Duodenal mucosa (tissue), 2 donors: ENCODE data around the gene AVPR2.

Experiments used
- H3K27ac ChIP-seq: one replicate; pipeline ENCODE4 v1.7.0; 2013; ENCODE audit warnings: low read depth, low read length
- H3K27me3 ChIP-seq, 2 donors: one replicate each; pipeline ENCODE4 v1.7.0; 2013; ENCODE audit warnings: low read length in 2 of 2, control low read depth in 1 of 2; ENCODE audit not compliant: insufficient read depth in 2 of 2, control insufficient read depth in 1 of 2
- H3K36me3 ChIP-seq, 2 donors: one replicate each; pipeline ENCODE4 v1.7.0; 2013; ENCODE audit warnings: low read length in 2 of 2, control low read depth in 1 of 2; ENCODE audit not compliant: insufficient read depth in 2 of 2, control insufficient read depth in 1 of 2
- H3K4me1 ChIP-seq, 2 donors: one replicate each; pipeline ENCODE4 v1.7.0; 2013; ENCODE audit warnings: low read length in 2 of 2, control low read depth in 1 of 2; ENCODE audit not compliant: insufficient read depth in 2 of 2, control insufficient read depth in 1 of 2
- H3K4me3 ChIP-seq, 2 donors: one replicate each; pipeline ENCODE4 v1.7.0; 2013; ENCODE audit warnings: low read length in 2 of 2, low read depth in 1 of 2
- H3K9ac ChIP-seq, 2 donors: one replicate each; pipeline ENCODE4 v1.7.0; 2013; ENCODE audit warnings: low read length in 2 of 2, low read depth in 1 of 2
- H3K9me3 ChIP-seq, 2 donors: one replicate each; pipeline ENCODE4 v1.7.0; 2013; ENCODE audit warnings: low read length in 2 of 2, control low read depth in 1 of 2; ENCODE audit not compliant: control insufficient read depth in 1 of 2

AVPR2 gene

DNA sequence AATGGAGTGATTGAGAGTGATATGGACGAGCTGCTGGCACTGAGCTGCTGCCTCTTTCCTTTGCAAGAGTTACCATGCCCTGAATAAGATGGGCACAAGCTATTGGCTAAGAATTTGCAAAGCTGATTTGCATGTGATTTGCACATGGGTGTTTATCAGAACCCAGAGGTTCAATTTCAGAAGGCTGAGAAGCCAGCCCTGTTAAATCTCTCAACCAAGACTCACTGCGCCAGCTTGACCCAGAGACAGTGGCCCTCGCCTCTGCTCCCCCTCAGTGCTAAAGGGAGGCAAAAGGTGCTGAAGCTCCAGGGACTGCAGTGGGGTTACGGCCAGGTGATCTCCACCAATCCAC is 20.9 kb downstream of the AVPR2 start:
- H3K9ac ChIP-seq, result peak overlapping the region; percentile 25 to 32
- peak overlapping the region; percentile 60 to 62 for H3K4me3 ChIP-seq
- H3K4me1 ChIP-seq, result peaks cover 29 to 30% of the 10 kb centered on the region in 2 donors
- H3K27me3 ChIP-seq, result no peaks in the 10 kb centered on the region
- H3K36me3 ChIP-seq, result peaks cover 0 to 2% of the 10 kb centered on the region in 2 donors
- H3K27ac ChIP-seq, result peak overlapping the region; percentile 39
- H3K9me3 ChIP-seq, result no peaks in the 10 kb centered on the region

DNA sequence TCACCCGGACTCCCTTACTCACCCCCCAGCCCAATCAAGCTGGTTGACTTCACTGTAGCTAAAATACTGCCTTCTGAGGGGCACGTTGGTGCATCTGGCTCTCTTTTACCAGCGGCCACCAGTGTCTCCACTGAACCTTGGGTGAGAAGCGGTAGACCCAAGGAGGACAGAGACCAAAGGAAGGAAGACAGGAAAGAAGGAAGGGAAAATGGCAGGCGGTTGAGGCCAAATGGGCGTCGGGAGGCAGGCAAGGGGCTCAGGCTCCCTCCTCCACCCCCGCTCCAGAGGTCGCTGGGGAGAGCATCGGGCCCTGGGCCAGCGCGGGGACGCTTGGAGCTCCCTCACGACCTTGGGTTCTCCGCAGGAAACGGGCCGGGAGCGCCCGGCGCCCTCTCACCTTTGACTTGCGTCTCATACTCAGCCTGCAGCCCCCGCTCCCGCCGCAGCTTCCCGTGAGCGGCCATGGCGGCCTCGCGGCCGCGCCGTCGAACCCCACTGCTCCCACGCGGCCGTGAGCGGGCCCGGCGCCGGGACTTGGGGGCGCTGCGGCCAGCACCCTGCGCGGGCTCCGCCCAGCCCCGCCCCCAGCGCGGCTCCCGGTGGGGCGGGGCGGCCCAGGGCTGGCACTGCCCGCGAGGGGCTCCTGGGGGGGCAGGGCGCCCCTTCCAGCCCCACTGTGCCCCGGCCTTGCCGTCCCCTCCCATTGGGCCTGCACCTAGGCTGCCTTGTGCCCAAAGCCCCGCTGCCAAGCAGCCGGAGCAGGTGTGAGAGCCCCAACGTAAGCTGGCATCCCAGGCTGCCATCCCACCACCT is 21.5 kb downstream of the AVPR2 start, which contains the start of gene ARHGAP4:
Gene ARHGAP4, minus strand, starts transcription at position 526 of the 813 bp plus-strand sequence. Its CDS starts 62 bp downstream, at position 464.
- Histone ChIP-seq H3K36me3 (peaks cover 0 to 6% of the 10 kb centered on the region in 2 donors), H3K27me3 (no peaks in the 10 kb centered on the region), H3K27ac (peak within 1 kb of the TSS; percentile 94), H3K9me3 (no peaks in the 10 kb centered on the region), H3K4me1 (peaks cover 29 to 30% of the 10 kb centered on the region in 2 donors), H3K4me3 (peak within 1 kb of the TSS; percentile 74 to 77), H3K9ac (peak within 1 kb of the TSS; percentile 92 to 94)

DNA sequence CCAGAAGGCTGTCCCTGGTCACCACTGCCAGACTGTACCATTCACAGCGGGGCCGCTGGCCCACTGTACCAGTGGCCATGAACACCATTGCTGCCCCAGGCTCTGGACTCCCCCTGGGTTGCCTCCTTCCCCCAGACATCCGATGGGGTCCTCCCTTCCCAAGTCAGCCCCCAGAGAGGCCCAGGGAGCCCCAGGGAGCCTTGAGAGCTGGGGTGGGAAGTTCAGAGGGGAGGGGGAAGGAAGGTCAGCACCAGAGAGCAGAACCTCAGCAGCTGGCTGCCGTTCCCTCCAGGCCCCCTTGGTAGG is 22.0 kb downstream of the AVPR2 start:
- H3K4me1 ChIP-seq, result peaks cover 29 to 30% of the 10 kb centered on the region in 2 donors
- peak overlapping the region; percentile 74 to 77 for H3K4me3 ChIP-seq
- peak overlapping the region; percentile 92 to 94 for H3K9ac ChIP-seq
- no peaks in the 10 kb centered on the region for H3K27me3 ChIP-seq
- H3K27ac ChIP-seq, result peak overlapping the region; percentile 94
- peaks cover 0 to 12% of the 10 kb centered on the region in 2 donors for H3K36me3 ChIP-seq
- H3K9me3 ChIP-seq, result no peaks in the 10 kb centered on the region

DNA sequence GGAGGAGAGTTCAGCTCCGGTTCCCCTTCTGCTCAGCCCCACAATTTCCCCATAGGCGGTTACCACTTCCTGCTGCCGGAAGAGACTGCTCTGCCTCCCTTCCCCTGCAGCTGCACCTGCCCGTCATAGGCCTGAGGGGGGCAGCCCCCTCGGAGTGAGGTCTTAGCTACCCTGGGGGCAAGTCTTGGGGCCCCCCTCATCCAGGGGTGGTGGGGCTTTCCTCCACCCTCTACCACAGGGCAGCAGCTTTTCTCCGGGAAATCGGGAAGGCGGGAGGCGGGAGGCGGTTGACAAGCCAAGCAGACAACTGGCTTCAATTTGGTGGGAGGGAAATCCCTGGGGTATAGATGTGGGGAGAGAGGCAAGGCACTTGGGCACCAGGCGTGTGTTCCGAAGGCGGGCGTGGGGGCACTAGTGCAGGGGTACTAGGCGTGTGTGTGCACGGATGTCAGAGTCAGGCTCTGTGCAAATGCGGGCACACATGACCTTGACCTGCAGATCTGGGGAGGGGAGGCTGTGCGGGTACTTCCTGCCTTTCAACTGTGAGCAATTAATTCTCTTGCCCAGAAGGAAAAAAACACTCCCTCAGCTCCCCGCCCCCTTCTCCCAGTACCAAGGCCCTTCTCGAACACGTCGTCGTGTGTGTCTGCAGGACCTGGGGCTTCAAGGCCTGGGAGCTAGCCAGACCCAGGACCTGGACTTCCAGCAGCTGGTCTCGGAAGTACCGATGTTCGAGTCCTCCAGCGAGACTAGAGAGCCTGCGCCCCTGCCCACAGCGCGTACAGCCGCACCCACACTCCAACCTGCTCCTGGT is 22.6 kb downstream of the AVPR2 start:
- H3K27me3 ChIP-seq, result no peaks in the 10 kb centered on the region
- peak overlapping the region; percentile 92 to 94 for H3K9ac ChIP-seq
- peak overlapping the region; percentile 94 for H3K27ac ChIP-seq
- peak overlapping the region; percentile 74 to 77 for H3K4me3 ChIP-seq
- no peaks in the 10 kb centered on the region for H3K9me3 ChIP-seq
- peaks cover 0 to 17% of the 10 kb centered on the region in 2 donors for H3K36me3 ChIP-seq
- H3K4me1 ChIP-seq, result peaks cover 27 to 29% of the 10 kb centered on the region in 2 donors

DNA sequence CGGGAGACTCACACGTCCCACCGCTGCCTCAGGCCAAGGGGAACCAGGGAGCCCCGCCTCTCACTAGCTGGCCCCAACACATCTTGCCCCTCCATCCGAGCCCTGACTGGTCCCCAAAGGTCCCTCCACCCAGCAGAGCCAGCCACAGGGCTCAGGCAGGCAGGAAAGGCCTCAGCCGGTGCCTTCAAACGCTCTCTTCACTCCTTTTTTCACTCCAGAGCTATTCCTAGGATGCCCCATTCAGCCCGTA is 23.1 kb downstream of the AVPR2 start:
- H3K36me3 ChIP-seq, result peaks cover 0 to 21% of the 10 kb centered on the region in 2 donors
- no peaks in the 10 kb centered on the region for H3K9me3 ChIP-seq
- H3K4me1 ChIP-seq, result peaks cover 24 to 29% of the 10 kb centered on the region in 2 donors
- H3K9ac ChIP-seq, result peak overlapping the region; percentile 92 to 94
- peak overlapping the region; percentile 94 for H3K27ac ChIP-seq
- no peaks in the 10 kb centered on the region for H3K27me3 ChIP-seq
- peak overlapping the region; percentile 74 to 77 for H3K4me3 ChIP-seq

DNA sequence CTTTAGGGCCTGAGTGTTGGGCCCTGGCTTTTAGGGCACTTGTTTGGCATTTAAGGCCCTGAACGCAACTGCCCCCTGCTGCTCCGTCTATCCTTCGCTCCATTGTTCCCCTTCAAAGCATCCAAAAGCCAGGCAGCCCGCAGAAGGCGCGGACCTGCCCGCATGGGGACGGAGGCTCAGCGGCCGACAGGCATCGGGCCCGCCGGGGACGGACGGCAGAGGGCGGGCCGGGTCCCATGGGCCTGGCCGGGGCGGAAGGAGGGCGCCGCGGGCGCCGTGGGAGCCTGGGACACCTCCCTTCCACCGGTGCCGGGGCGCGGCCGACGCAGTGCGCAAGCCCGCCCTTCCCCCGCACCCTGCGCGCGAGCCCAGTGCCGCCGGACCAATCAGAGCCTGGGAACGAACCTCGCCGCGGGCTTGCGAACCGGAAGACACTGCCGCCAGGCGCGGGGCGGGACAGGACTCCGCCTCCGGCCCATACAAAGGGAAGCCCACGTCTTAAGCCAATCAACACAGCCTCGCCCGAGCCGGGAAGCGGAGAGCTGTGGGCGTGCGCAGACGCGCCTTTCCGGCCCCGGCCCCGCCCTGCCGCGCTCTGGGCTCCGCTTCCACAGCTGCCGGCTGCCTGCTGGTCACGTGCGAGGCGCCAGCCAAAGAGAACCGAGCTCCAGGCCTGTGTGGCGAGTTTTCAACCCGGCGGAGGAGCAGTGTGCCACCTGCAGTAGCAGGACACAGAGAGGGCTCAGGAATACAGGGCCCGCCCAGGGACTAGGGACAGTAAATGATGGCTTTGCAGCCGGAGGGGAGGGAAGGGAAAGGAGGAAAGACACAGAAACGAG is 23.7 kb downstream of the AVPR2 start:
- Histone ChIP-seq H3K4me3 (peak overlapping the region; percentile 74 to 77), H3K9ac (peak overlapping the region; percentile 92 to 94), H3K27ac (peak overlapping the region; percentile 94), H3K36me3 (peaks cover 0 to 21% of the 10 kb centered on the region in 2 donors), H3K27me3 (no peaks in the 10 kb centered on the region), H3K4me1 (peaks cover 19 to 29% of the 10 kb centered on the region in 2 donors), H3K9me3 (no peaks in the 10 kb centered on the region)

DNA sequence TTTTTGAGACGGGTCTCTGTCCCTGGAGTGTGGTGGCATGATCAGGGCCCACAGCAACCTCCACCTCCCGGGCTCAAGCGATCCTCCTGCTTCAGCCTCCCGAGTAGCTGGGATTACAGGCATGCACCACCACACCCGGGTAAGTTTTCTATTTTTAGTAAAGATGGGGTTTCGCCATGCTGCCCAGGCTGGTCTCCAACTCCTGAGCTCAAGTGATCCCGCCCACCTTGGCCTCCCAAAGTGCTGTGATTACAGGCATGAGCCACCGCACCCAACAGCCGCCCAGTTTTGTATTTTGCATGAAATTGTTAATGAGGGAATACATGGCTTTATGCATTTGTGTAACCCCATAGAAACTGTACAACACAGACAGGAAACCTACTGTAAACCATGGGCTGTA is 24.4 kb downstream of the AVPR2 start:
- H3K27me3 ChIP-seq, result no peaks in the 10 kb centered on the region
- peaks cover 18 to 31% of the 10 kb centered on the region in 2 donors for H3K4me1 ChIP-seq
- H3K9me3 ChIP-seq, result no peaks in the 10 kb centered on the region
- H3K9ac ChIP-seq, result peak overlapping the region in 1 of 2 donors; percentile 6
- no peak overlapping the region for H3K27ac ChIP-seq
- peaks cover 0 to 21% of the 10 kb centered on the region in 2 donors for H3K36me3 ChIP-seq
- no peak overlapping the region for H3K4me3 ChIP-seq

DNA sequence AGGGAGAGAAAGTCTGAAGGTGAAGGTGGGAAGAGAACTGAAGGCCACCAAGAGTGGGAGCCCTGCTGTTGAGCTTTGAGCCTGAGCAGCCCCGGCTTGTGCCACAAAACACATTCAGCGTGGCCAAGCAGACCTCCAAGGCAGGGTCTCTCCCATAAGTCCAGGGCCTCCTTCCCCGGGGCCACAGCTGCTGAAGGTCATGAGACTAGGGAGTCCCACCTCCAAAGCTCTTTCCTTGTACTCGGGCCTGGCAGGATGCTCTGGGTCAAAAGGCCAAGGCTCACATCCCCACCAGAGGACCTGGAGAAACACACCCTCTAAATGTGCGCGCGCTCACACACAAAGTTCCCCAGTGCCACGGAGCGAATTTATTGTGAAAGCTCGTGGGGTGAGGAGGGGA is 25.1 kb downstream of the AVPR2 start:
- Histone ChIP-seq H3K27ac (no peak overlapping the region), H3K4me3 (no peak overlapping the region), H3K9ac (no peak overlapping the region), H3K27me3 (no peaks in the 10 kb centered on the region), H3K9me3 (no peaks in the 10 kb centered on the region), H3K4me1 (peaks cover 22 to 28% of the 10 kb centered on the region in 2 donors), H3K36me3 (peaks cover 0 to 21% of the 10 kb centered on the region in 2 donors)

DNA sequence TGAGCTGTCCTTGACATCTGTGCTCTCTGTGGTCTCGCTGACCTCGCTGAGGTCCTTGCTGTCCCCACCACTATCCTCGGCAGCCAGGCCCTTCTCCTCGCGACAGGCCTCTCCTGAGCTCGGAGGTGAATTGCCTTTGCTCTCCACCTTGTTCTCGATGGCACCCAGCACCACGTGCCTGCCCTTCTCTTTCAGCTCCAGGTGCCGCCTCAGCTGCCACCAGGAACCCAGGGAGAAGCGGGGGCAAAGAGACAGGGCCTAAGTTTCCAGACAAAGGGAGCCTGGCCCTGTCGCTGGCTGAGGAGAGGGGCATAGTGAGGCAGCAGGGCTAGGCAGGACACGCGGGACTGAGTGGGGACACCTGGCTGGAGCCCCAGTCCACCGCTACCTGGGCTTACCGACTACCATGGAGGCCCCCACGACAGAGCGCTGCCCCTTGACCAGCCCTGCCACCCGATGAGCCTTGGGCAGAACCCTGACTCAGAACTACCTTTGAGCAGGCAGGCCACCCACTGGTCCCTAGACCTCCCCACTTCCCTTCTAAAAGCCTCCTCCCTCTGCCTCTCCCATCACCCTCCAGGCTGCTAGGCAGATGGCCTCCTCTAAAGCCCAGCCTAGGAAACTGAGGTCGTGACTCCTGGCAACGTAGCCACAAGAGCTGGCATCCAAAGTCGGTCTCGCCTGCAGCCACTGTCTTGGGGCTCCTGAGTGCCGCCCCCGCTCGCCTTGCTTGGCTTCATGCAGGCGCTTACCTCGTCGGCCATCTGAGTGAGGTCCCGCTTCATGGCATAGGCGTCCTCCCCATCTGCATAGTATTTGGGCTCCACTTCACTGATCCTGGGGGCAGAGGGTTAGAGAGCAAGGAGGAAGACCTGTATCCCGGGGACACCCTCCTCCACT is 25.8 kb downstream of the AVPR2 start:
- H3K9ac ChIP-seq, result no peak overlapping the region
- no peak overlapping the region for H3K4me3 ChIP-seq
- H3K27ac ChIP-seq, result no peak overlapping the region
- peaks cover 22% of the 10 kb centered on the region in 2 donors for H3K4me1 ChIP-seq
- H3K9me3 ChIP-seq, result no peaks in the 10 kb centered on the region
- peaks cover 0 to 21% of the 10 kb centered on the region in 2 donors for H3K36me3 ChIP-seq
- H3K27me3 ChIP-seq, result no peaks in the 10 kb centered on the region
